AG09309 (cell line): ENCODE measurements around the gene SCAMP3.
"Not testable (repeated sequence)": the region's sequence is repeated elsewhere in the genome, so short reads cannot be mapped to it uniquely, and the experiment has no call there.

Source experiments
- DNase-seq: peaks from one replicate; pipeline ENCODE4 v3.0.0-alpha.2; 2010; ENCODE audit warnings: low read depth
- H3K4me3 ChIP-seq: 2 replicates; pipeline ENCODE4 v1.5.1; 2011; ENCODE audit warnings: mild to moderate bottlenecking, low read depth, low read length, moderate library complexity; ENCODE audit not compliant: control insufficient read depth
- TF ChIP-seq, protein P1 (sequence below): IDR thresholded peaks from 2 replicates; pipeline ENCODE4 v1.5.1; 2011; ENCODE audit warnings: mild to moderate bottlenecking, low read depth, low read length, inconsistent platforms; ENCODE audit not compliant: insufficient read depth, control insufficient read depth; ENCODE audit errors: missing control alignments

The SCAMP3 gene

DNA sequence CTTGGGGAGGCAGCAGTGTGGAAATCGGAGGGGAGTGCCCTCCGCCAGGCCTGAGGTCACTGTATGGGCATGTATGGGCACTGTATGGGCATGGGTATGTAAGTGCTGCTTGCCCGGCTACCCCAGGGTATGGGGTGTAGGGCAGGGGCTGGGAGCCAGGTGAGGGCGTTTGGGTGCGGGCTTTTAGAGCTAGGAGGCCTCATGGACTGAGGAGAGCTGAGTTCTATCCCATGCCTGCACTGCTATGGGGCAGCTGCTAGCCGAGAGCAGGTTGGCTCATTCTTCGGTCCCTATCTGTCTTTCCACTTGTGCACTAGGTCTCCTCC lies 33.7 kb upstream of the SCAMP3 start:
- TF ChIP-seq, protein P1, sequence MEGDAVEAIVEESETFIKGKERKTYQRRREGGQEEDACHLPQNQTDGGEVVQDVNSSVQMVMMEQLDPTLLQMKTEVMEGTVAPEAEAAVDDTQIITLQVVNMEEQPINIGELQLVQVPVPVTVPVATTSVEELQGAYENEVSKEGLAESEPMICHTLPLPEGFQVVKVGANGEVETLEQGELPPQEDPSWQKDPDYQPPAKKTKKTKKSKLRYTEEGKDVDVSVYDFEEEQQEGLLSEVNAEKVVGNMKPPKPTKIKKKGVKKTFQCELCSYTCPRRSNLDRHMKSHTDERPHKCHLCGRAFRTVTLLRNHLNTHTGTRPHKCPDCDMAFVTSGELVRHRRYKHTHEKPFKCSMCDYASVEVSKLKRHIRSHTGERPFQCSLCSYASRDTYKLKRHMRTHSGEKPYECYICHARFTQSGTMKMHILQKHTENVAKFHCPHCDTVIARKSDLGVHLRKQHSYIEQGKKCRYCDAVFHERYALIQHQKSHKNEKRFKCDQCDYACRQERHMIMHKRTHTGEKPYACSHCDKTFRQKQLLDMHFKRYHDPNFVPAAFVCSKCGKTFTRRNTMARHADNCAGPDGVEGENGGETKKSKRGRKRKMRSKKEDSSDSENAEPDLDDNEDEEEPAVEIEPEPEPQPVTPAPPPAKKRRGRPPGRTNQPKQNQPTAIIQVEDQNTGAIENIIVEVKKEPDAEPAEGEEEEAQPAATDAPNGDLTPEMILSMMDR: no peak
- no peak overlapping the region for H3K4me3 ChIP-seq
- no peak for DNase-seq

DNA sequence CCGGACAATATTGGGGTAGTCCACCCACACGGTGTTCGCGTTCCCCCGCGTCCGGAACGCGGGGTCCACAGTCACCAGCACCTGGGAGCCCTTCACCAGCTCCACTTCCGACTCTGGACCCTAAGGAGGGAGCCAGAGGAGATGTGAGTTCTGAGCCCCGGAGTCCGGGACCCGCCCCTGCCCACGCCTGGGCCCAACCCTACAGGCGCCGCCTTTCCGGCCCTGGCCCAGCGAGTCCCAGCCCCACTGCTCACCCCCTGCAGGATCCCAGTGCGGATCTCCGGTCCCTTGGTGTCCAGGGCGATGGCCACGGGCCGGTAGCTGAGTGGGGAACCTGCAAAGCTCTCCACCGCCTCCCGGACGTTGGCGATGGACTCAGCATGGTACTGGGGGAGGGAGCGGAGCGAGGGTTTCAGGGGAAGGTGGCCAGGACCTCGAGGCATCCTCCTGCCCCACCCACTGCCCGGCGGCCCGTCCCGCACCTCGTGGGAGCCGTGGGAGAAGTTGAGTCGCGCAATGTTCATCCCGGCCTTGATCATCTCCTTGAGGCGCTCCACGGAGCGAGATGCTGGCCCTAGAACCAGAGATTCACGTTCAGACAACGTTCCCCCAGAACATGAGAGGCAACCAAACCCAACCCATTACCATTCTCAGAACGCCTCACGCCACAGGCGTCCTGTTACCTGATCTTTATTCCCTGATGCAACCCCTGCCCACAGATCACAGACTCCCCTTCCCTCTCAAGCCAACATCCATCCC lies 33.2 kb upstream of the SCAMP3 start:
- DNase-seq: no peak
- TF ChIP-seq, protein P1: no peak

DNA sequence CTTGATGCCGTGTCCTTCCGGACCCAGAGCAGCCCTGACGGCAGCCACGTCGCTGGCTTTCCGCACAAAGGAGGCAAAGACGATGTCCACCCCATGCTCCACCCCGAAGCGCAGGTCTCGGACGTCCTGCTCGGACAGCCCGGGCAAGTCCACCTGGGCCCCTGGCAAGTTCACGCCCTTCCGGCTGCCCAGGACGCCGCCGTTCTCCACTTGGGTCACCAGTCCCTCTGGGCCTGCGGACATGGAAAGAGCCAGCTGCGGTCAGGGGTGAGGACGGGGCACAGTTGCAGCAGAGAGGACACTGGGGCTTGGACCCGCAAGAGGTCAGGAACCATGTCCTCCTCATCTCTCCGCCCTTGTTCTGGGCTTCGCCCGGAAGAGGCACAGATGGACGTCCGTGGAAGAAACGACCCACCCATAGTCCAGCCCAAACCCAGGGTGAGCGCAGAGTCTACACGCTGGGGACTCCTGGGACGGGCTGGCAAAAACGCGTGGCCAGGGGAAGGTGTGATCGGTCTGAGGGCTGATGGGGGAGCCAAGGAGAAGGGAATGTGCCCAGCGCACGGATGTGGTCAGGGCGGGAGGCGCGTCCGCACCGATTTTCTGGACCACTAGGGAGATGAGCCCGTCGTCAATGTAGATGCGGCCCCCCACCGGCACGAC lies 32.5 kb upstream of the SCAMP3 start:
- TF ChIP-seq, protein P1: no peak
- no peak overlapping the region for H3K4me3 ChIP-seq
- DNase-seq: no peak

More for the DNA sequence above, 33.2 kb upstream of the SCAMP3 start:
- H3K4me3 ChIP-seq: no peak overlapping the region

DNA sequence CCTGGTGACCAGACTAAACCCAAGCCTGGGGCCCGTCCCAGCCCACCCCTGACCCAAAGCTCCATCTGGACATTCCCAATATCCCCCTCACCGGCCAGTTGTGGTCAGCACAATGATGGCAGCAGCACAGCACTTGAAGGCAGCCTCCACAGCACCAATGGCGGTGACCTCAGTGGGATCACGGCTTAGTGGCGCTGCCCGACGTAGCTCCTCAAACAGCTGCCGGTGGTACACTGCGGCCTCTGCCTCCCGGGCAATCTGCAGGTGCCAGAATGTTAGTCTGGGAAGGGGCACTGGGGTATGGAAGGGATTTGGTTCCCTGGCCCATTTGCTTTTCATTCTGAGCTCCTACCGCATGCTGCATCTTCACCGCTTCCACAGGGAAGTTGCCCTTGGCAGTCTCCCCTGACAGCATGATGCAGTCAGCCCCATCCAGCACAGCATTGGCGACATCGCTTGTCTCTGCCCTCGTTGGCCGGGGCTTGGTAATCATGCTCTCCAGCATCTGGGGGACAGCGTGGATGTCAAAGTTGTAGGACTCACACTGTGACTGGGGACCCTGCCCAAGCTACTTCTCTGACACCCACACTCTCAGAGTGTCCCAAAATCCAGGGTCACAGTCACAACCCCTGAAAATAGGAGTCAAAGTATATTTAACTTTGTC lies 31.1 kb upstream of the SCAMP3 start:
- TF ChIP-seq, protein P1: no peak
- no peak overlapping the region for H3K4me3 ChIP-seq
- DNase-seq: no peak

DNA sequence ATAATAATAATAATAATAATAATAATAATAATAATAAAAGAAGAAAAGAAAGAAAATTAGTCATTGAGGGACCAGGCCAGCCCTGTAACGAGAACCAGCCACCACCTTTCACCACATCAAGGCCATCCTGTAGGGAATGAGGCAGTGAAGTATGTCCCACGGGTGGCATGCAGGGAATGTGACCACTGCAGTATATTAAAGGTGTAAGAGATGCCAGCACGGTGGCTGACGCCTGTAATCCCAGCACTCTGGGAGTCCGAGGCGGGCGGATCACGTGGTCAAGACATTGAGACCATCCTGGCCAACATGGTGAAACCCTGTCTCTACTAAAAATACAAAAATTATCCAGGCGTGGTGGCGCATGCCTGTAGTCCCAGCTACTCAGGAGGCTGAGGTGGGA lies 28.8 kb upstream of the SCAMP3 start:
- not testable (repeated sequence) for H3K4me3 ChIP-seq, DNase-seq

- no peak for DNase-seq
- no peak overlapping the region for H3K4me3 ChIP-seq
- TF ChIP-seq, protein P1: no peak
These were observed 25.9 kb upstream of the SCAMP3 start for GRCh38 chr1:155287987-155288543.

DNA sequence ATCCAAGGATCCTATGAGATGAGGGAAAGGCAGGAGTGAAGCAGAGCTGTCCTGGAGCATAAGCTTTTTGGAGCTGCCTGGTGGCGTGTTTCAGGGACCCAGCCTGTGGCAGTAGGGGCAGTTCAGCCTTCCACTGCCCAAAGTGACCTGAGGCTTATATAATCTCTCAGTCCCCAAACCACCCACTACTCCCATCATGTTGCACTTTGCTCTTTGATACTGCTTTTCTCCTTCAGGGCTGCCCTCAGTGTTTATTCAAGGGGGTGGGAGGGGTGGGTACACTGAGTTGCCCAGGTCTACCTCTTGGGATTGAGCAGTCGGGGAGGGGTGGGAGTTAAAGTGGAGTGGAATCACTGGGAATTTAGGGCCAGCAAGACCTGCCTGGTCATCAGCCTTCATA lies 24.4 kb upstream of the SCAMP3 start:
- no peak overlapping the region for H3K4me3 ChIP-seq
- TF ChIP-seq, protein P1: no peak
- no peak for DNase-seq
